ENCODE measurements around the gene PHF13.

The PHF13 gene

GRCh38 chr1:6623269-6623965, 9.9 kb downstream of the PHF13 start:
- Mint-ChIP-seq H3K4me1 (peaks cover 31% of the 10 kb centered on the region), H3K27ac (no peak overlapping the region), H3K4me3 (no peak overlapping the region), H3K27me3 (no peaks in the 10 kb centered on the region), H3K36me3 (peaks cover 40% of the 10 kb centered on the region), H3K9me3 (no peaks in the 10 kb centered on the region)
- CTCF ChIA-PET: interaction anchor here (0.9 to 1.2 kb wide), 3 partner anchors 9 to 133 kb away, joined by 3 to 4 read pairs (median 3); no protein-coding TSS in a partner anchor
- DNase-seq: no peak

GRCh38 chr1:6624710-6625583, 11.4 kb downstream of the PHF13 start, which contains the start of gene THAP3:
Gene THAP3 (plus strand): TSS chr1:6624868. CDS start chr1:6625219, 351 bp downstream.
- H3K4me1 Mint-ChIP-seq: peaks cover 33% of the 10 kb centered on the region

GRCh38 chr1:6625584-6626149, 12.1 kb downstream of the PHF13 start:
- CTCF ChIA-PET: interaction anchor here (1.3 to 2.9 kb wide), 3 partner anchors 10 to 24 kb away, joined by 3 to 12 read pairs (median 3); no protein-coding TSS in a partner anchor
- Mint-ChIP-seq H3K36me3 (peaks cover 39% of the 10 kb centered on the region), H3K27ac (peak overlapping the region; percentile 90)

More at GRCh38 chr1:6624710-6625583, 11.4 kb downstream of the PHF13 start, which contains the start of gene THAP3:
- Mint-ChIP-seq H3K27me3 (no peaks in the 10 kb centered on the region), H3K4me3 (peak within 1 kb of the TSS; percentile 94), H3K27ac (peak within 1 kb of the TSS; percentile 90), H3K36me3 (peaks cover 41% of the 10 kb centered on the region), H3K9me3 (no peaks in the 10 kb centered on the region)
- CTCF ChIA-PET: no interaction called here
- DNase-seq: peak; percentile 93

GRCh38 chr1:6627031-6627430, 13.5 kb downstream of the PHF13 start:
- CTCF ChIA-PET: interaction anchor here (1.3 to 2.9 kb wide), 3 partner anchors 11 to 26 kb away, joined by 3 to 12 read pairs (median 3); no protein-coding TSS in a partner anchor
- Mint-ChIP-seq H3K36me3 (peaks cover 34% of the 10 kb centered on the region), H3K9me3 (no peaks in the 10 kb centered on the region), H3K27me3 (no peaks in the 10 kb centered on the region), H3K4me1 (peaks cover 33% of the 10 kb centered on the region), H3K27ac (no peak overlapping the region), H3K4me3 (peak overlapping the region; percentile 94)
- no peak for DNase-seq

More at GRCh38 chr1:6625584-6626149, 12.1 kb downstream of the PHF13 start:
- Mint-ChIP-seq H3K27me3 (no peaks in the 10 kb centered on the region), H3K9me3 (no peaks in the 10 kb centered on the region), H3K4me1 (peaks cover 33% of the 10 kb centered on the region), H3K4me3 (peak overlapping the region; percentile 94)
- peak; percentile 30 for DNase-seq

- CTCF ChIA-PET: interaction anchor here (2.9 kb wide), 1 partner anchor 18 kb away, joined by 12 read pairs; no protein-coding TSS in a partner anchor
- peaks cover 27% of the 10 kb centered on the region for H3K36me3 Mint-ChIP-seq
- peak overlapping the region; percentile 2 for H3K4me3 Mint-ChIP-seq
- no peak overlapping the region for H3K27ac Mint-ChIP-seq
- H3K27me3 Mint-ChIP-seq: no peaks in the 10 kb centered on the region
- no peak for DNase-seq
- H3K4me1 Mint-ChIP-seq: peaks cover 33% of the 10 kb centered on the region
- H3K9me3 Mint-ChIP-seq: no peaks in the 10 kb centered on the region
Measured at GRCh38 chr1:6627841-6628545, 14.5 kb downstream of the PHF13 start.

- Mint-ChIP-seq H3K4me3 (no peak overlapping the region), H3K9me3 (no peaks in the 10 kb centered on the region), H3K36me3 (peaks cover 29% of the 10 kb centered on the region), H3K27ac (no peak overlapping the region), H3K4me1 (peaks cover 30% of the 10 kb centered on the region), H3K27me3 (no peaks in the 10 kb centered on the region)
- CTCF ChIA-PET: no interaction called here
- no peak for DNase-seq
Measured at GRCh38 chr1:6628971-6629479, 15.5 kb downstream of the PHF13 start.

- CTCF ChIA-PET: no interaction called here
- Mint-ChIP-seq H3K27ac (peak overlapping the region; percentile 39), H3K9me3 (no peaks in the 10 kb centered on the region), H3K4me3 (no peak overlapping the region), H3K27me3 (no peaks in the 10 kb centered on the region), H3K36me3 (peaks cover 28% of the 10 kb centered on the region), H3K4me1 (peaks cover 25% of the 10 kb centered on the region)
- DNase-seq: no peak
Measured at GRCh38 chr1:6630027-6630426, 16.5 kb downstream of the PHF13 start.

- H3K9me3 Mint-ChIP-seq: no peaks in the 10 kb centered on the region
- peaks cover 30% of the 10 kb centered on the region for H3K36me3 Mint-ChIP-seq
- no peak for DNase-seq
- peaks cover 21% of the 10 kb centered on the region for H3K4me1 Mint-ChIP-seq
- no peak overlapping the region for H3K27ac Mint-ChIP-seq
- CTCF ChIA-PET: interaction anchor here (0.6 to 2.4 kb wide), 2 partner anchors 16 to 118 kb away, joined by 3 to 8 read pairs; no protein-coding TSS in a partner anchor
- H3K27me3 Mint-ChIP-seq: no peaks in the 10 kb centered on the region
- H3K4me3 Mint-ChIP-seq: no peak overlapping the region
Measured at GRCh38 chr1:6631058-6631457, 17.5 kb downstream of the PHF13 start.

- no peaks in the 10 kb centered on the region for H3K9me3 Mint-ChIP-seq
- H3K4me3 Mint-ChIP-seq: no peak overlapping the region
- peaks cover 29% of the 10 kb centered on the region for H3K36me3 Mint-ChIP-seq
- no peak for DNase-seq
- H3K4me1 Mint-ChIP-seq: peaks cover 3% of the 10 kb centered on the region
- H3K27me3 Mint-ChIP-seq: no peaks in the 10 kb centered on the region
- no peak overlapping the region for H3K27ac Mint-ChIP-seq
- CTCF ChIA-PET: interaction anchor here (1.0 to 2.4 kb wide), 5 partner anchors 9 to 141 kb away, joined by 3 to 8 read pairs (median 3); partner anchors contain the start of gene PLEKHG5
Measured at GRCh38 chr1:6632588-6633514, 19.3 kb downstream of the PHF13 start.

GRCh38 chr1:6634371-6635052, 21.0 kb downstream of the PHF13 start:
- CTCF ChIA-PET: interaction anchor here (0.7 to 2.0 kb wide), 6 partner anchors 11 to 89 kb away, joined by 3 to 10 read pairs (median 4); partner anchors contain the start of genes NOL9 and TAS1R1
- no peaks in the 10 kb centered on the region for H3K9me3 Mint-ChIP-seq
- peaks cover under 1% of the 10 kb centered on the region for H3K4me1 Mint-ChIP-seq
- no peaks in the 10 kb centered on the region for H3K27me3 Mint-ChIP-seq
- H3K27ac Mint-ChIP-seq: peak overlapping the region; percentile 8
- H3K36me3 Mint-ChIP-seq: peaks cover 27% of the 10 kb centered on the region
- no peak overlapping the region for H3K4me3 Mint-ChIP-seq
- DNase-seq: peak; percentile 64

- peaks cover 21% of the 10 kb centered on the region for H3K36me3 Mint-ChIP-seq
- no peak overlapping the region for H3K4me3 Mint-ChIP-seq
- CTCF ChIA-PET: interaction anchor here (0.7 to 2.0 kb wide), 4 partner anchors 10 to 90 kb away, joined by 3 to 10 read pairs (median 4); no protein-coding TSS in a partner anchor
- H3K9me3 Mint-ChIP-seq: no peaks in the 10 kb centered on the region
- no peaks in the 10 kb centered on the region for H3K27me3 Mint-ChIP-seq
- H3K4me1 Mint-ChIP-seq: no peaks in the 10 kb centered on the region
- no peak for DNase-seq
- no peak overlapping the region for H3K27ac Mint-ChIP-seq
Measured at GRCh38 chr1:6635161-6635909, 21.8 kb downstream of the PHF13 start.
